Right forelimb (tissue), 1 donor: ENCODE data around the gene CTTNBP2NL.
"Not testable (repeated sequence)": the region's sequence is repeated elsewhere in the genome, so short reads cannot be mapped to it uniquely, and the experiment has no call there.

ENCODE experiments used
- DNase-seq: peaks from one replicate; pipeline ENCODE4 v3.0.0-alpha.2; 2018

CTTNBP2NL gene

DNA sequence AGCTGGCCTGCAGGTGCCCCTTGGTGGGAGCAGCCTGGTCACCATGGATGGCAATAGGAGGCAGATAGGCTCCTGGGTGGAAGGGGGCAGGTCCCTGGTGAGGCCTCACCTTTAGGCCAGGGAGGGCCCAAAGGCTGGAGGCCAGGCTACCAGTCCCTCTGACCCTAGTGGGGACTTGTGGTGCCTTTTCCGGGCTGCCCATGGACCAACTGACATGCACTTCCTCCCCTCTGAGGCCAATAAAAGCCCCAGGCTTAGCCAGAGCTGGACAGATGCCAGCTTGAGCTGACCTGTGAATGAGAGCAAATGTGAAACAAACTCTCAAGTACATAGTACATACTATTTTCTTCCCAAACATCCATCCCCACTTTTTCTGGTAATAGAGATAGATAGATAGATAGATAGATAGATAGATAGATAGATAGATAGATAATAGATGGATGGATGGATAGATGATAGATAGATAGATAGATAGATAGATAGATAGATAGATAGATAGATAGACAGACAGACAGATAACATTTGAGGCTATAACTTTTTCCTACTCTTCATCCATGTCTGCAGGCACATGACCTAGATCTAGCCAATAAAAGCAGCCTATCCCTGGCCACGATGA is 9.2 kb upstream of the CTTNBP2NL start:
- no peak for DNase-seq

DNA sequence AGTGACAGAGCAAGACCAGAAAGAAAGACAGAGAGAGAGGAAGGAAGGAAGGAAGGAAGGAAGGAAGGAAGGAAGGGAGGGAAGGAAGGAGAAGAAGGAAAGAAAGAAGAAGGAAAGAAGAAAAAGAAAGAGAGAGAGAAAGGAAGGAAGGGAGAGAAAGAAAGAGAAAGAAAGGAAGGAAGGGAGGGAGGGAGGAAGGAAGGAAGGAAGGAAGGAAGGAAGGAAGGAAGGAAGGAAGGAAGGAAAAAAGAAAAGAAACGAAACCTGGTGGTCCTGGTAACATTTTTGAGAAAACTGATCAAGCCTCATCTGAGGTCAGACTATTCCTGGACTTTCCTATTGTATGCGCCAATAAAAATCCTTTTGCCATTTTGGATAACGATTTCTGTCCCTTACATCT is 8.2 kb upstream of the CTTNBP2NL start:
- DNase-seq: no peak

DNA sequence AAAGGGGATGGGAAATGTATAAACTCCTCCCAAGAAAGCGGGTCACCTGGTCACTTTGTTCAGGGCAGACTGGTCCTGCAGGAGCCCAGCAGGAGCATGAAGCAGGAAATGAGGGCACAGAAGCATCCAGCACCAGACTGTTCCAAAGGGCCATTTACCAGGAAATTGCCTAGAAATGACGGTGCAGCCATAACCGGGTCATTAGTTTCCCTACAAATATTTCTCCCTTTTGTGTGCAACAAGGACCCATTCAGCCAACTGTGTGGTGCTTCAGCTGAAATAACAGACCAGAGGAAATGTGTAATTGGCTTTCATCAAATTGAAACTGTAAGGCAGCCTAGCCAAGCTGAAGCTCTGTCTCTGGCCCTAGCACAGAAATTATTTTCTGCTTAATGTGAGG is 7.6 kb upstream of the CTTNBP2NL start:
- no peak for DNase-seq

DNA sequence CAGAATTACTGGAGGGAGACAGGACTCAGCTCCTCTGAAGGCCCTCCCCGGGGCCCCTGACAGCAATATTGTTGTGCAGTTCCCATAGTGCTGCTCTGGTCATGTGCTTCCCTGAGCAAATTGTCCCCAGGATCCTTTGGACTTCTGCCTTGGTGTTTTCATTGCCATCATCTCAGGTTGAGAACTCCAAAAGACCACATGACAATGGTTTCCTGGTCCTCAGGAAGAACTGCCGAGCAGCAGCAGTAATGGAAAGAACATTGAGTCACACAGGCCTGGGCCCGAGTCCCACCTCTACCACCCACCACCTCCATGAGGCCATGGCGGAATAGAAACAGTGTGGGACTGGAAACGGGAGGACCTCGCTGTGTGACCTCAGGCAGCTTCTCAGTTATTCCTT is 6.3 kb upstream of the CTTNBP2NL start:
- DNase-seq: no peak

DNA sequence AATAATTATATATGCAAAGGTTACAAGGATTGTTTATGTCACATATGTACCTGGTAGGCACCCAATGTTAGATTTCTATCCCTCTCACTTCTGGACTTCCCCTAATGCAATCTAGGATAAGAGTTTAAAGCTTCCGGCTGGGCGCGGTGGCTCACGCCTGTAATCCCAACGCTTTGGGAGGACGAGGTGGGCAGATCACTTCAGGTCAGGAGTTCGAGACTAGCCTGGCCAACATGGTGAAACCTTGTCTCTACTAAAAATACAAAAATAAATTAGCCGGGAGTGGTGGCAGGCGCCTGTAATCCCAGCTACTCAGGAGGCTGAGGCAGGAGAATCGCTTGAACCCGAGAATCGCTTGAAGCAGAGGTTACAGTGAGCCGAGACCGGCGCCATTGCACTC is 5.7 kb upstream of the CTTNBP2NL start:
- DNase-seq: not testable (repeated sequence)

DNA sequence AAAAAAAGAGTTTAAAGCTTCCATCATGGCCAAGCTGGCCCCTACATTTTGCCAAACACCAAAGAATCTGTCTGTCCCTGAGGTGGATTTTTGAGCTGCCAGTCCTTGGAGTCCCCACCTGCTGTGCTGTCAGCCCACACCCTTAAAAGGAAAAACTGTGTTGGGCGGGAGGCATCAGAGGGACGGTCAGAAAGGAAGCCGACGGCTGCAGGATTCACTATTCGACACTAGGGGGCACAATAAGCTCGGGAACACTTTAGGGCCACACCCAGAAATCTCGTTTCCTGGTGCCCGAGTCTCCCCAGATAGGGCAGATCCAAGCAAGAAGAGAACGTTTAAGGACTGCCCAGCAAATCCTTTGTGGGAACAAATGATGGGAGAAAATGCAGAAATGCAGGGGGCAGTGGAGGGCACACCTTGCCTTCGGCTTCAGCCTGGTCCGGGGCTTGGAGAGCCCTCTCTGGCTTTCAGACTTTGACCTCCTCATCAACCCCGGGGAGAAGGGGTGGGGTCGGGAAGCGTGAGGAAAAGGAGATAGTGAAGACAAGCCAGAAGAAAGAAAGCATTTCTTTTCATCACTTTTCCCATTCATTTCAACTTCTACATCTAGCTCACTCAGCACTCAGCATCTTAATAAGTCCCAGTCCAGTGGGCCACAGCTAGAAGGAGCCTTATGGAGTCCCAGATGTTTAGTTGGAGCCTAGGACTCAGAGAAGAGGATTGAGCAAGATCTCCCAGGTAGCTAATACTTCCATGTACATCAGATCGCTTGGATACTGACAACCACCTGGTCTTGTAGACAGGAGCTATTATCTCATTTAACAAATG is 5.0 kb upstream of the CTTNBP2NL start:
- peak; percentile 89 for DNase-seq

DNA sequence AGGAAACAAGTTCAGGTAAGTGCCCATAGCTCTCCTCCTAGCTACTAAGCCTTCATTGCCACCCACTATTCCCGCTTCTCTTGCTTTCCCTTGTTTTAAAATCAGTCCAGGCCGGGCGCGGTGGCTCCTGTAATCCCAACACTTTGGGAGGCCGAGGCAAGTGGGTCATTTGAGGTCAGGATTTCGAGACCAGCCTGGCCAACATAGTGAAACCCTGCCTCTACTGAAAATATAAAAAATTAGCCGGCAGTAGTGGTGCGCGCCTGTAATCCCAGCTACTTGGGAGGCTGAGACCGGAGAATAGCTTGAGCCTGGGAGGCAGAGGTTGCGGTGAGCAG is 4.4 kb upstream of the CTTNBP2NL start:
- no peak for DNase-seq

DNA sequence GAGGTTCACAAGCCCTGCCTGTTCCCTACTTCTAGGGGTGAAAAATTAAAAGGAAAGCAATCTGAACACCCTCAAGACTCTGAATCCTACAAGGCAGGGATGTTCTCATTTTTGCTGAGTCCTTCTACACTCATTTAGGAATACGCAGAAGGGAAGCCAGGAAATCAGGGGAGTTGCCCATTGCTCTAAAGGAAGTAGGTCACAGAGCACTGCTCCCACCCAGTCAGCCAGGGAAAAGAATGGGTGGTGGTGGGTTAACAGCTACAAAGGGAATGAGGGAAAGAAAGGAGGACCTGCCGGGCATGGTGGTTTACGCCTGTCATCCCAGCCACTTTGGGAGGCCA is 2.4 kb upstream of the CTTNBP2NL start:
- no peak for DNase-seq

DNA sequence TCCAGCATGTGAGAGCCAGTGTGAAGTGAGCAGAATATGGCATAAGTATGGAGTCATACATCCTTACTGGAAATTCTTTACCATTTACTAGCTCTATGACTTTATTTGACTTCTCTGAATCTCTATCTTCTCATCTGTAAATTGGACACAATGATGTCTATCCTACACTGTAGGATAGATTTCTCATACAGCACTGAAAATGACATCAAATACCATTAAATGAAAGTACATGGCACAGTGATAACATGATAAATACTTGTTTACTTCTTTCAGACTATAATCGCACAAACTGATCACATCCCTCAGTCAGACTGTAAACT is 1.3 kb upstream of the CTTNBP2NL start:
- DNase-seq: no peak

DNA sequence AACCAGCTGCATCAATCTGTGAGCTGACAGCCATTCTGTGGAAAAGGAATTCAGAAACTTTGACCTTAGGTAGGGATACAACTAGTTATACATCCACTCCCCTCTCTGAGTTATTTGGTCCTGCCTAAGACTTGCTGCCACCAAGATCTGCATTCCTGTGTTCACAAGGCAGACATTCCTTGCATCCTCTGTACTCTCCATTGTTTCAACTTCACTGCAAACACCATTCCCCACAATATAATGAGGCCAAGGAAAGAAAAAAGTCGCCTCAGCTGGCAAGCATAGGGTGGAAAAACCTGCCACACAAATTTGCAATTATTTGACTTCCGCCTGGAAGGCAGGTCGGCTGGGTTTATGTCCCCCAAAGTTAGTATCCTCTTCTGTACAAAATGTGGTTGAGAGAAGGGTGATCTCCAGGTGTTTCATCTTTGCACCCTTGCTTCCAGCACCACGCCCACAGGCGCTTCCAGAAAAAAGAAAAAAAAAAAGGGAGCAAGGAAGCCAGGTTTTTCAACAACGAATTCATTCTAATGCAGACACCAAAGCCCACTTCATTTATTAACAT is 676 bp upstream of the CTTNBP2NL start:
- no peak for DNase-seq

DNA sequence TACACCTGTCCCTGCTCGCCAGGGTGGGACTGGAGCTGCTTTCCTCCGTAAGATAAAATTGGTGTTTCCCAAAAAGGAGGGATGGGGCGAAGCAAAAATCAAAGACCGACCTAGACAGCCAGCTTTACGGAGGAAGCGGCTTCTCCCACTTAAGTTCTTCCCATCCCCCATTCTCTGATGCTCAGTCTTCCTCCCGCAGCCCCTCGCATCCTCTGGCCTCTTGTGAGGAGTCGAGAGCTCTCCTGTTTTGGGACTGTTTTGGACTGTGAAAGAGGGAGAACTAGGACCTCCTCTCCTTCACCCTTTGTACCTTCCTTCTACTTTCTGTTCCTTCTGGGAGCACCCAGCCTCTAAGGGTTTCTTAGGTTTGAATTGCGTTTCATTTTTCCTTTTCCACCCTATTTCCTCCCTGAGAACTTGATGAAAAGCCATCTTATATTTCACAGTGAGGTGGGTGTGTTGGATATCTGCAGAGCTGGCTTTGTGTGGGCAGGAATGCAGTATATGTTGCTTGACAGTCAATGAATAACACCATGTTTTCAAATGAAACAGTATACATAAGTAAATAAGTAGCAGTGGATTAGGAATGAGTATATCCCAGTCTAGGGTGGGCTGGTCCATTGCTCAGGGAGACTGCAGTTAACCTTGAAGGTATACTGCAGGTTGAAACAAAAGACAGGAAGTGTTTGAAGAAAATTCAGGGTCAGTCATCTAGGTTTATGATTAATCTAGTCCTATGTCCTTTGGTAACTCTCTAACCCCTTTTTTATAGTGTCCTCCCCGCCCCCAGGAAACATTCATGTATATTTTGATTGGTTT is 848 bp downstream of the CTTNBP2NL start:
- DNase-seq: peak; percentile 50

DNA sequence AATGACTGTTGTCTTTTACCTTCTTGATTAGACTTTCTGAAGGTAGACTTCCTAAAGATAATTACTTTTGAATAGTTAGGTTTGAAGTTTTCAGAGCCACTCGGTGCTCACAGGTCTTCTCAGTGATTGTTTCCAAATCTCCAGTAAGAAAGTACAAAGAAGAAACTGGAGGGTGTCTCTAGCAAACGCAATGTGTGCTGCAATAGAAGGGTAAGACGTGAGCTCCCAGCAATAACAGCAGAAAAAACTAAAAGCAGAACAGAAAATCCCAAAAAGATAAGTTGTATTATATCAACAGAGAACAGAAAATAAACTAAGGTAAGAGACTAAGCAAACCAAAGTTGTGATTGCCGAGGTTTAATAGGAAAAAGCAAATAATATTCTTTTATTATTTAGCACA is 1.8 kb downstream of the CTTNBP2NL start:
- no peak for DNase-seq

DNA sequence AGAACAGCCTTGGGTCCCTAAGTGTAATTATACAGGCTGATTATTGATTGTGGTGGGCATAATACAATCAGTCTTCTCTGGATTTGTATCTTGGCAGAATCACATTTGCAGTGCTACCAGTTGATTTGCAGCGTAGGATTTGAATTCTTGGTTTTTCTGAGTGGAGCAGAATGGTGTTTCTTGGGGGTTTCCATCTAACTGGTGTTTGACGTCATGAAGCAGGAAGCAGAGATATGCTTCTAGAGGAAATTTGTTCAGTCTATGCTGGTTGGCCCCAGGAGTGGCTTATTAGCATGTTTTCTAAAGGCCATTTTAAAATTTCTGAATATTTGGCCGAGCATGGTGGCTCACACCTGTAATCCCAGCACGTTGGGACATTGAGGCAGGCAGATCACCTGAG is 3.4 kb downstream of the CTTNBP2NL start:
- DNase-seq: no peak

DNA sequence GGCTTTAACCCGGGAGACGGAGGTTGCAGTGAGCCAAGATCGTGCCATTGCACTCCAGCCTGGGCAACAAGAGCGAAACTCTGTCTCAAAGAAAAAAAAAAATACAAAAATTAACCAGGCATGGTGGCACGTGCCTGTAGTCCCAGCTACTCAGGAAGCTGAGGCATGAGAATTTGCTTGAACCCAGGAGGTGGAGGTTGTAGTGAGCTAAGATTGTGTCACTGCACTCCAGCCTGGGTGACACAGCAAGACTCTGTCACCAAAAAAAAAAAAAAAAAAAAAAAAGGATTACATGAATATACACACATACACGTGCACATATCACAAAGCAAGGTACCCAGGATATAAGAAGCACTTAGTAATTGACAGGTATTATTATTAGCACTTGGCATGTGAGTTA is 4.7 kb downstream of the CTTNBP2NL start:
- not testable (repeated sequence) for DNase-seq

DNA sequence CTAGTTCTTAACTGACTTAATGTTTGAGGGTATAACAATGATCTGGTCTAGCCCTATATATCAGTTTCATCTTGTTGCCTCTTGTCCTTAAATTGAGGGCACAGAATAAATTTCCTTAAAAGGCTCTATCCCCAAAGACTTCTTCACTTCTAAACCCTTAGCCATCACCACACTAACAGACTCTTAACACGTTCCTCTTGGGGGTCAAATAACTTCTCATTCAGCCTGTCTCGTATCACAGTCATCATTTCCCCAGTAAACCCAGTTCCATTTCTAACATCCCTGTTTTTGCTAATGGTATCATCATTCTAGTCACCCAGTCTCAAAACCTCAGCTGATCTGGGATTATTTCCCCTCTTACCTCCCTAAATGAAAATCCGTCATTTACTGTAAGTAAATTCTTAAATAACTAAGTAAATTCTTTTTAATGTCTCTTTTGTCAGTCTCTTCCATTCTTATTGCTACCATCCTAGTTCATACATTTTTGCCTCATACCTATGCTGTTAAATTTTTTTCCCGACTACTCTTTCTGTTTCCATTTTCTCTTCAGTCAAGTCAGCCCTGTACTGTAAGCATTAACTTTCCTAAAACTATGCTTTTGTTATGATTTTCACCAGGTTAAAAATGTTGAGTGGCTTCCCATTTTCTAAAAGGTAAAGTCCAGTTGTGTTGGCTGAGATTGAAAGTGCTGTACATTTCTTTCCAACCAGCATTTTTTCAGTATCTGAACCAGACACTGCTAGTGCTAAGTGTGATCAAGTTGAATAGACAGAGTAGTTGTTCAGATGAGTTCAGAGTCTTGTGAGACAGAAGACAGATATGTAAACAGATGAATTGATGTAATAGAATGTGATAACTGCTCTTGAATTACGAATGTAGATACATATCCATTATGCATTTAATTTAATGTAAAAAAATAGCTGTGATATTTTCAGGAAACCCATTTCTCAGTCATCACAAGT is 6.9 kb downstream of the CTTNBP2NL start:
- no peak for DNase-seq

DNA sequence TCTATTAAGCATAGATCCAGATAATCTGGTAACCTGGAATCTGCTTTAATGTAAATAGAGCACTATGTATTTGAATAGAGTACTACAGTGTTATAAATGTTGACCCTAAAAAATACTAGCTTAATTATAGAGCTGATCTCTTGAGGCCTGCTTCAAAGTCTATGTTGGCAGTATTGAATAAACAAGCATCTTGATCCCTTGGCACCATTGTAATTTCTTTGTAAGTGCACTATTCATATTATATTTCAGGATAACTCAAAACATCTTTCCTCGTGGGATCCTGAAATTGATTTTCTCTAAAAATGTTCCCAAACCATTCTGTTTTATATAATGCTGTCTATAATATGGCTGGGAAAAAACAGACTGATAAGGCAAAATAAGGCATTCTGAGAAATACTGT is 10.8 kb downstream of the CTTNBP2NL start:
- DNase-seq: no peak

DNA sequence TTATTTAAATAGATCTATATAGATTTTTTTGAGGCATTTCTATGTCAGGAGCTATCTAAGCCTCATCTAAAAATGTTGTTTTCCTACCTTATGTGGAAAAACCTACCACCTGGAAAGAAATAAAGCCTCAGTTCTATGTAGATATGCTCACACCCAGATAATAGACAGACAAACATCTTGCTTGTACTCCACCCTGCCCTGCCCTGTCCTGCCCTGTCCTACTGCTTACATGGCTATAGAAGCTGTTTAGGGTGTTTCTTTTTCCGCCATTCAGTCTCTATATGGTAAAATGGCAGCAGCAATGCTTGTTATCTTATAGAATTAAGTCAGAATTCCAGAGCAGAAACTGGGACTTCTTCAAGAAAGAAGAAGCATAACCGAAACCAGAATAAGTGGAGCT is 13.4 kb downstream of the CTTNBP2NL start:
- no peak for DNase-seq

DNA sequence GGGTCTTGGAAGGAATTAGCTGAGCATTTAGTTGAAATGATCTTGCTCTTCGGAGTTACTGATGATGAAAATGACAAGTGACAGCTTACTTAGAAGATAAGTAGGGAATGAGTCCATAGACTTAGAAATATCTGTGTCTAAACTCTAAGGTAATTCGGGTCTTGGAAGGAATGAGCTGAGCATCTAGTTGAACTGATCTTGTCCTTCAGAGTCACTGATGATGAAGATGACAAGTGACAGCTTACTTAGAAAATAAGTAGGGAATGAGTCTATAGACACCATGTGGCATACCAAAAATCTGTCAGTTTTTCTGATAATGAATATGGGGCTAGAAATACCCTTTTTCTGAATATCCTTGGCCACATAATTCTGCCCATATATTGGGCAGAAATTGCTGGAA is 14.7 kb downstream of the CTTNBP2NL start:
- DNase-seq: no peak

DNA sequence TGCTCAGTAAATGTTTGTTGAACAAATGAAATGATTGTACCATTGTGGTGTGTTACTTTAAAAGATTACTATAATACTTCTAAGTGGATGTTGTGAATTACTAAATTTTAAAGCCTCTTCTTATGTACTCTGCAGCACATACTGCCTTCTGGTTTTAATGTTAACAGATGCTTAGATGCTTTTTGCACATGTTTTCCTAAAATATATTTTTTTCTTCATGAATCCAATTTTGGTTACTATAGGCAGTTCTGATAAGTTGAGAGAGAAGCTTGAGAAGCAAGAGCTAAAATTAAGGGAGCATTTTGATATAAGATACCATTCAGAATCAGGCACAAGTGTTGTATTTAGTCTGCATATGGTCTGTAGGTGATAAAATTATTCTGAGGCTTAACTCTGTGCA is 21.3 kb downstream of the CTTNBP2NL start:
- DNase-seq: no peak

DNA sequence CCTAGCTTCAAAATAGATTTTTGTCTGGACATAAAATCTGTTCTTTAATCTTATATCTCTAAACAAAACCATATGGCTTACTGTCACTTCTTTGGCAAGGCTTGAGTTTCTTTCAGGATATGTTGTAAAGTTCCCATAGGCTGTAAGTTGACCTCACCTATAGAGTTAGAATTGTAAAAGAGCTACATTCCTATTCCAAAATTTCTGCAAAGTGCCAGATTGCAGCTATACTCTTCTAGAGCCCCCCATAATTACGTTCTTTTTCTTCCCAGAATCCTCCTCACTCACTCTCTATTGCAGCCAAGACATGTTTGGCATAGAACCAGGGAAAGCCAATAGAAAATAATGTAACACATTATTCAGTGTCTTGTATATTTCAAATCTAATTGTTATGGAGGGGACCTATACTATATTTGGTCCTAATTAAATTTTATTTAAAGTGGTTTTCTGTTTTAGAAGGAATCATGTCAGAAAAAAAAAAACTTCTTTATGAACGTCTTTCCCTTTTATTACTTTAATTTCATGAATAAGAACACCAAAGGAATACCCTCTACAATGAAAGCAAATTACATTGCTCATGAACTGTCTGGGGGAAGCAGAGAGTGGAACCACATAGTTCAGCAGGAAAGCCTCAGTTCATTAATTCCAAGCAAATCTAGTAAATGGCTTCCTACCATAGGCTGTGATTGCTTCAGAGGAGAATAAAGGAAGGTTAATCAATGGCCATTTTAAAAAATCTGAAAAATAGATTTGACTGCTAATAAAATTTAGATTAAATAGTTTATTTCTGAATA is 22.3 kb downstream of the CTTNBP2NL start:
- no peak for DNase-seq

DNA sequence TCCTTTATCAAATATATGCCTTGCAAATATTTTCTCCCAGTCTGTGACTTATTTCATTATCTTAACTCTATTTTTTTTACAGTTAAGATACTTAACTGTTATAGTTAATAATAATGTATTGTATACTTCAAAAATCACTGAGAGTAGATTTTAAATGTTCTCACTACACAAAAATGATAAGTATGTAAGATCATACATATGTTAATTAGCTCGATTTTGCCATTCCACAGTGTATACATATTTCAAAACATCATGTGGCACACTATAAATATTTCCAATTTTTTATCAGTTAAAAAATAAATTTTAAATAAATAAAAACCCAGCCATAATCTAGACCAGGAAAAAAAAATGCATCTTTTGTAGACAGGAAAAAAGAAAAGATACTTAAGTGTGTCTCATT is 27.2 kb downstream of the CTTNBP2NL start:
- DNase-seq: no peak

DNA sequence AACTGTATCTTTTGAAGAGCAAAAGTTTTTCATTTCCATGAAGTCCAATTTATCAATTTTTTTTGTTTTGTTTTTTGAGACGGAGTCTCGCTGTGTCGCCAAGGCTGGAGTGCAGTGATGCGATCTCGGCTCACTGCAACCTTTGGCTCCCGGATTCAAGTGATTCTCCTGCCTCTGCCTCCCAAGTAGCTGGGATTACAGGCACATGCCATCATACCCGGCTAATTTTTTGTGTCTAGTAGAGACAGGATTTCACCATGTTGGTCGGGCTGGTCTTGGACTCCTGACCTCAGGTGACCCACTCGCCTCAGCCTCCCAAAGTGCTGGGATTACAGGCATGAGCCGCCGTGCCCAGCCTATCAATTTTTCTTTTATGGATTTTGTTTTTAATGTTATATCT is 27.7 kb downstream of the CTTNBP2NL start:
- DNase-seq: not testable (repeated sequence)
